PFSK-1 (cell line): ENCODE results near the gene LACTBL1.

Experiments
- FOXP2 ChIP-seq: optimal IDR thresholded peaks from 2 replicates; pipeline ENCODE3; 2011; ENCODE audit warnings: borderline replicate concordance, control low read depth, inconsistent platforms; ENCODE audit not compliant: insufficient read depth; ENCODE audit errors: extremely low read length, extremely low read depth
- POLR2AphosphoS5 ChIP-seq: IDR thresholded peaks from 2 replicates; pipeline ENCODE4 v1.6.1; 2012; ENCODE audit warnings: low read depth, mild to moderate bottlenecking, control low read depth, low read length, moderate library complexity
- SIN3A ChIP-seq: IDR thresholded peaks from 2 replicates; pipeline ENCODE4 v1.6.1; 2012; ENCODE audit warnings: mild to moderate bottlenecking, low read length, moderate library complexity, borderline replicate concordance; ENCODE audit not compliant: insufficient read depth
- TAF1 ChIP-seq: IDR thresholded peaks from 2 replicates; pipeline ENCODE4 v1.6.1; 2012; ENCODE audit warnings: low read length, control low read depth, borderline replicate concordance; ENCODE audit not compliant: insufficient read depth
- TF ChIP-seq, protein P1 (sequence below), 2 experiments: IDR thresholded peaks; 2 replicates each; pipeline versions ENCODE4 v1.6.1 to v1.8.0; 2011 to 2012; ENCODE audit warnings: low read depth in 2 of 2, low read length in 2 of 2, control low read depth in 1 of 2, inconsistent platforms in 1 of 2, mild to moderate bottlenecking in 1 of 2, moderate library complexity in 1 of 2; ENCODE audit not compliant: insufficient read depth in 1 of 2

DNA sequence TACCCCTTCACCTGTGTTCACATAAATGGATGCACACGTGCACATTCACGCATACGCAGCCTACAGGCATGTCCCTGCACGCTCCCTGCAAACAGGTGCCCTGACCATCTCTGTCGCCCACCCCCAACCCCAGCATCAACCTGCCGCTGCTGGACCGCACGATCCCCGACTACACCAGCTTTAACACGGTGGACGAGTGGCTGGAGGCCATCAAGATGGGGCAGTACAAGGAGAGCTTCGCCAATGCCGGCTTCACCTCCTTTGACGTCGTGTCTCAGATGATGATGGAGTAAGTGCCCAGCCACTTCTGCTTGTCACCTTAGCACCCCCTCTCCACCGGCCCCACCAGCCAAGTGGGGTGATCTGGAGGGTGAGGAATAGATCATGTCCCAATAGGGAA lies 60.4 kb downstream of the LACTBL1 start:
- TF ChIP-seq POLR2AphosphoS5 (no peak), TAF1 (no peak), FOXP2 (no peak), SIN3A (no peak)
- TF ChIP-seq, protein P1, sequence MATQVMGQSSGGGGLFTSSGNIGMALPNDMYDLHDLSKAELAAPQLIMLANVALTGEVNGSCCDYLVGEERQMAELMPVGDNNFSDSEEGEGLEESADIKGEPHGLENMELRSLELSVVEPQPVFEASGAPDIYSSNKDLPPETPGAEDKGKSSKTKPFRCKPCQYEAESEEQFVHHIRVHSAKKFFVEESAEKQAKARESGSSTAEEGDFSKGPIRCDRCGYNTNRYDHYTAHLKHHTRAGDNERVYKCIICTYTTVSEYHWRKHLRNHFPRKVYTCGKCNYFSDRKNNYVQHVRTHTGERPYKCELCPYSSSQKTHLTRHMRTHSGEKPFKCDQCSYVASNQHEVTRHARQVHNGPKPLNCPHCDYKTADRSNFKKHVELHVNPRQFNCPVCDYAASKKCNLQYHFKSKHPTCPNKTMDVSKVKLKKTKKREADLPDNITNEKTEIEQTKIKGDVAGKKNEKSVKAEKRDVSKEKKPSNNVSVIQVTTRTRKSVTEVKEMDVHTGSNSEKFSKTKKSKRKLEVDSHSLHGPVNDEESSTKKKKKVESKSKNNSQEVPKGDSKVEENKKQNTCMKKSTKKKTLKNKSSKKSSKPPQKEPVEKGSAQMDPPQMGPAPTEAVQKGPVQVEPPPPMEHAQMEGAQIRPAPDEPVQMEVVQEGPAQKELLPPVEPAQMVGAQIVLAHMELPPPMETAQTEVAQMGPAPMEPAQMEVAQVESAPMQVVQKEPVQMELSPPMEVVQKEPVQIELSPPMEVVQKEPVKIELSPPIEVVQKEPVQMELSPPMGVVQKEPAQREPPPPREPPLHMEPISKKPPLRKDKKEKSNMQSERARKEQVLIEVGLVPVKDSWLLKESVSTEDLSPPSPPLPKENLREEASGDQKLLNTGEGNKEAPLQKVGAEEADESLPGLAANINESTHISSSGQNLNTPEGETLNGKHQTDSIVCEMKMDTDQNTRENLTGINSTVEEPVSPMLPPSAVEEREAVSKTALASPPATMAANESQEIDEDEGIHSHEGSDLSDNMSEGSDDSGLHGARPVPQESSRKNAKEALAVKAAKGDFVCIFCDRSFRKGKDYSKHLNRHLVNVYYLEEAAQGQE (IDR thresholded peaks at IDR 0.05; ENCODE audit: insufficient read depth in 1 of 2, low read depth in 2 of 2, low read length in 2 of 2): no peak
